ENCODE measurements around the gene CEP41. TPM values are rescaled to one million over a fixed set of nuclear protein-coding genes. Genes with fewer than 3 reads are reported as not detected.

The CEP41 gene
- total RNA-seq, 2 donors from 2014 or later: 6.3 to 6.5 TPM

DNA sequence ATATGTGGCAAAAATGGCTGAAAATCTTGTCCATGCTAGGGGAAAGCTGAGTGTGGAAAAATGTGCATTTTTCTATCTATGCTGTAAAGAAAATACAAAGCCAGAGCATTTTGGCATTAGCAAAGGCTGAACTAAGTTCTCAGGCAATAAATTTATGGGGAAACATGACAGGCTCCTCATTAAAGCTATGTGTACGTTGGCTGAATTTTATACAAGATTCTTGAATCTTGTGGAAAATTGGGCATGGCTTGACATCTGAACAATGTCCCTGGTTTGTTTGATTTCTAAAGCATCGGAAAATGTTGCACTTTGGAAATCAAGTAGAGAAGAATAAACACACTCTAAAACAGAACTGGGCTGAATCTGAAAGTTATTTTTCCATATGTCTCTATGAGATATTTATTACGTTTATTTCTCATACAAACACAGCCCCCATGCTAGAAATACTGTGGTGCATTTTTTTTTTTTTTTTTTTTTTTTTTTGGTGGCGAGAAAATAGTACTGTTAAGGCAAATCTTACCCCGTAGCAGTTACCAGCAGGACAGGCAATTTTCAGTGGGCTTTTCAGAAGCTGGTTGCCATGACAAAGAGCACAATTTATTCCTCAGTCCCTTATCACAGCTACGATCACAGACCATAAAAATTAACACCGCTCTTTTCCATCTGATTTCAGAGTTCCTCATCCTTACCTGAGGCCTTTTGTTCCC is 43.6 kb downstream of the CEP41 start:
- DNase-seq (no peak), ATAC-seq (no peak)
- intact Hi-C loops (cut with DNase I, micrococcal nuclease): no loop called here

DNA sequence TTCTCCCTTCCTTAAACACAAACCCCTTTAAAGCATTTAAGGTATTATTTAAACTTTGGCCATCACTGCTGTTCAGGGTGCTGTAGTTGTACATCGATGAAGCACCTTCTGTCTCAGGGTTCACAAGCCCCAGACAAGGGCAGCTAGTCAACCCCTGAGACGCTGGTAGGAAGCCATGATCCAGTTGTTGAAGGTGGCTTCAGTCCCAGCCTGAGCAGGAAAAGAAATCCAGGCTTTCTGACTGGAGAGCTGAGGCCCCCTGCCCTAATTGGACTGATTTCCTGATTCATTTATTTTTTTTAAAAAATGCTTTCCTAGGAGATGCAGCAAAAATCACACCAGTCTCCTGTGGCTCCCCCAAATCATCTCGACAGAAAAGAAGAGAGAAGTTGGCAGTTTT is 44.7 kb downstream of the CEP41 start:
- DNase-seq (no peak), ATAC-seq (no peak)
- intact Hi-C loops (cut with DNase I, micrococcal nuclease): no loop called here

- DNase-seq (no peak), ATAC-seq (no peak)
- intact Hi-C loops (cut with DNase I, micrococcal nuclease): no loop called here
Observed at GRCh38 chr7:130395421-130395820, 45.4 kb downstream of the CEP41 start.

DNA sequence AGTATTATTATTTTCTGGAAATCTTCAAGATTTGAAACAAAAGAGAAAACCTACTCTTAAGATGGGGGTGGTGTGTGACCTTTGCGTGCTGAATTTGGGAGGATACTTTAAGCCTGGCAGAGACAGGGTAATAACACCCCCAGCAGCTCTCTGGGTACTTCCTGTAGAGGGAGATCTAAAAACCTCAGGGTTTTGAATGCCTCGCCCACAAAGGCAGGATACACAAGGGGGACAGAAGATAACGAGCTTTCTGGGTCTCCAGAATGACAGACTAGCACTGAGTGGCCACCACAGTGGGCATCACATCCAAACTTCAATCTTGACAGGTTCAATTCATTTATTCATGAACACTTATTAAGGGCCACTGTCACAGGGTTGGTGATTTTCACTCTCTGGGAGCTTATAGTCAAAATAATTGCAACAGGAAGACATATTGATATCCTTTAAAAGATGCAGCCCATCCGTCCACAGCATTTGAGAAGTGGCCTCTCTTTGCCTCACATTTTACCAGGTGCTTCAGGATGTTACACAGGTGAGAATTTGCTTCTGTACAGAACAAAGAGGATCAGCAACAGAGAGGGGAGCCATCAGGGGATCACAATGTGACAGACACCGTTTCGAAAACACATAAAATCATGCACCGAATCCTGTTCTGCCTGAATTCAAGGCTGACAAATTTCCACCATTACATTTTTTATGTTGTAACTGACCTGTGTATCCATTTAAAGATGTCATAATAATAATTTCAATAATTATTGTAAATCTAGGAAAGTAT is 46.2 kb downstream of the CEP41 start:
- no peak for ATAC-seq
- intact Hi-C loops (cut with DNase I, micrococcal nuclease): no loop called here
- no peak for DNase-seq

- ATAC-seq: no peak
- no peak for DNase-seq
- intact Hi-C loops (cut with DNase I, micrococcal nuclease): no loop called here
Observed at GRCh38 chr7:130393841-130394411, 46.9 kb downstream of the CEP41 start.

DNA sequence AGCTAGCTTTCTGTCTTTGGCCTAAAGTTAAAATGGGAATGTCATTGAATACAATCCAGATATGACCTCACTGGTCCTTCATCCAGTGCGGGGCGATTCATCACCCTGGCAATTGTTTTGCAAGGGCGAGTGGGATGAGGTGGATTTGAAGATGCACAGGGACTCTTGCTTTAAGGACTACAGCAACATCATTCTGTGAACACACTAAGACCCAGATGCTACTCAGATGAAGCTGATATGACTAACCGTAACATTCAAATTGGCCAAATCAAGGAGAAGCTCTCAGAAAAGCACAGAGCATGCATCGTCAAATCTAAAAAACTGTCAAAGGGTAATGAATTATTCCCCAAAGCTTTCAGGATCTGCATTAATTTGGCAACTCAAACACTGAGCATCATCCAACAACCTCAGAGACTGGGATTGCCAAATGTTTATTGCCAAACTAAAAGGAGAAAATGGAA is 47.7 kb downstream of the CEP41 start:
- intact Hi-C loops (cut with DNase I, micrococcal nuclease): no loop called here
- no peak for ATAC-seq
- no peak for DNase-seq

- no peak for DNase-seq
- no peak for ATAC-seq
- intact Hi-C loops (cut with DNase I, micrococcal nuclease): no loop called here
Observed at GRCh38 chr7:130390486-130390885, 50.3 kb downstream of the CEP41 start.

GRCh38 chr7:130388671-130389070 is 52.1 kb downstream of the CEP41 start:
- DNase-seq: no peak
- no peak for ATAC-seq
- intact Hi-C loops (cut with DNase I, micrococcal nuclease): no loop called here

- ATAC-seq (no peak), DNase-seq (no peak)
- intact Hi-C loops (cut with DNase I, micrococcal nuclease): no loop called here
Observed at GRCh38 chr7:130387628-130388403, 53.0 kb downstream of the CEP41 start.

GRCh38 chr7:130387306-130387627 is 53.5 kb downstream of the CEP41 start:
- intact Hi-C loops (cut with DNase I, micrococcal nuclease): no loop called here
- DNase-seq: no peak
- no peak for ATAC-seq

- intact Hi-C loops (cut with DNase I, micrococcal nuclease): no loop called here
- no peak for DNase-seq
- no peak for ATAC-seq
Observed at GRCh38 chr7:130386876-130387275, 53.9 kb downstream of the CEP41 start.

DNA sequence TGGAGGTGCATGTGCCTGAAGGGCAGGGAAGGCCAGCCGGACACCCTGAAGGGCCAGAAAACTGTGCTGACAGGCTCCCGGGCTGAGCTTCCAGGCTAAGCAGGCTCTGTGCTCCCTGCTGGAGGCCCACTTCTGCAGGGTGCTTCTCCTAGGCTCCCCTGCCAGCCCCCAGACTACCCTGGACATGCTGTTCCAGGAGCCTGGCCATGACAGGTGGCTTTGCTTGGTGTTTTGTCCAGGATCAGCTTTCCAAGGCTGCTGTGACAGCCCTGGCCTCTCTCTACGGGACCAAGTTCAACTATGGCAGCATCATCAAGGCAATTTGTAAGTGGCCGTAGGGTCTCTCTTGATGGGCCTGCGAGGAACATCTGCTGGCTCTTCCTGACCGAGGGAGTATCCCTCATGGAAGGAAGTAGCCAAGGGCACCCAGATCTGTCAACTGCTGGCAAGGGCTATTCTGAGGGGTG is 55.2 kb downstream of the CEP41 start:
- no peak for DNase-seq
- intact Hi-C loops (cut with DNase I, micrococcal nuclease): no loop called here
- ATAC-seq: no peak

DNA sequence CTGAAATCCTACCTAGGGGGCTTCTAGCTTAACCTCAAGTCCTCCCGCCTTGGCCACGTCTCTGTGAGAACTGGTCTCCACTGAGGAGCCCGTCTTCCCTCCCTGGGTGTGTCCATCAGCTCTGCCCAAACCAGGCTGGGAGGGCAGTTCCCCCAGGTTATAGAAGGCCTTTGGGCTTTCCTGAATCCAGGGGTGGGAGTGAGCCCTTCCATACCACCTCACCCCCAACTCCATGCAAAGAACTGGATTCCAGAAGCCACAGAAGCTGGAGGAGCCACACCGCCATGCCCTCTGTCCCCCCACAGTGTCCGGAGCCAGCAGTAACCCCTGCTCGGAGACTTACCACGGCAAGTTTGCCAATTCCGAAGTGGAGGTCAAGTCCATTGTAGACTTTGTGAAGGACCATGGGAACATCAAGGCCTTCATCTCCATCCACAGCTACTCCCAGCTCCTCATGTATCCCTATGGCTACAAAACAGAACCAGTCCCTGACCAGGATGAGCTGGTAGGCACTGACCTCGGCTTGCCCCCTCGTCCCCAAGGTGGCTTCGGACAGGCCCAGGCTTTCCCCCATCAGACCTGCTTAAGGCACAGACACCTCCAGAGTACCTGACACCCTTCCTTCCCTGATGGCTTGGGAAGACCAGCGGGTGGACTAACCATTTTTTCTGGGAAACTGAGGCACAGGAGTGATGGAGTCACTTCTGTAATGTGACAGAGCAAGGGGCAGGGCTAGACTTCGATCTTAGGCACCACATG is 55.8 kb downstream of the CEP41 start:
- no peak for ATAC-seq
- intact Hi-C loops (cut with DNase I, micrococcal nuclease): no loop called here
- no peak for DNase-seq

- no peak for DNase-seq
- no peak for ATAC-seq
- intact Hi-C loops (cut with DNase I, micrococcal nuclease): no loop called here
Observed at GRCh38 chr7:130384371-130384801, 56.4 kb downstream of the CEP41 start.

DNA sequence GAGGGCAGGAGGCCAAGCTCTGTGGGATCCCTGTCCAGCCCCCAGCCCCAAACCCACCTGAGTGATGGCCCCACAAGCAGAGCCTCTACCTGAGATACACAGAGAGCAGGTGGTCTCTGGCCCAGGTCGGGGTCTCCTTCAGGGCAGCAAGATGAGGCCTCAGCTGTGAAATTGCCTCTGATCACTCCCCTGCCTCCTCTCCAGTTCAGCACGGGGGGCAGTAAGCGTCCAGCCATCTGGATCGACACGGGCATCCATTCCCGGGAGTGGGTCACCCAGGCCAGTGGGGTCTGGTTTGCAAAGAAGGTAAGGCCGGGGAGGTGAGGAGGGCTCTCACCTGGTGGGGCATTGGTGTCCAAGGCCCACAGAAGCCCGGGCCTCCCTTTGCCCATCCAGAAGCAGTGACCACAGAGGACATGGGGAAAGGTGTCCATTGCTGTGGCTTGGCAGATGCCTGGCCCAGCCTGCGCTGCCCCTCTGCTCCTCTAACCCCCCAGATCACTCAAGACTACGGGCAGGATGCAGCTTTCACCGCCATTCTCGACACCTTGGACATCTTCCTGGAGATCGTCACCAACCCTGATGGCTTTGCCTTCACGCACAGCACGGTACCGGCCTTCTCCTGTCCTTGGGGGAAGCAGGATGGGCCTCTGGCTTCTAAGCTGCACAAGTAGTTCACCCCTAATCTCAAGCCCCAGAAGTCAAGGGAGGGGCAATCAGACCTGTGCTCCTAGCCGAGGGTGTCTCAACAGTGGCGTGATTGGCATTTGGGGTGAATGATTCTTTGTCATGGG is 57.4 kb downstream of the CEP41 start:
- ATAC-seq (no peak), DNase-seq (no peak)
- intact Hi-C loops (cut with DNase I, micrococcal nuclease): no loop called here

GRCh38 chr7:130381468-130382312 is 59.1 kb downstream of the CEP41 start:
- ATAC-seq: no peak
- DNase-seq: no peak
- intact Hi-C loops (cut with DNase I, micrococcal nuclease): no loop called here

DNA sequence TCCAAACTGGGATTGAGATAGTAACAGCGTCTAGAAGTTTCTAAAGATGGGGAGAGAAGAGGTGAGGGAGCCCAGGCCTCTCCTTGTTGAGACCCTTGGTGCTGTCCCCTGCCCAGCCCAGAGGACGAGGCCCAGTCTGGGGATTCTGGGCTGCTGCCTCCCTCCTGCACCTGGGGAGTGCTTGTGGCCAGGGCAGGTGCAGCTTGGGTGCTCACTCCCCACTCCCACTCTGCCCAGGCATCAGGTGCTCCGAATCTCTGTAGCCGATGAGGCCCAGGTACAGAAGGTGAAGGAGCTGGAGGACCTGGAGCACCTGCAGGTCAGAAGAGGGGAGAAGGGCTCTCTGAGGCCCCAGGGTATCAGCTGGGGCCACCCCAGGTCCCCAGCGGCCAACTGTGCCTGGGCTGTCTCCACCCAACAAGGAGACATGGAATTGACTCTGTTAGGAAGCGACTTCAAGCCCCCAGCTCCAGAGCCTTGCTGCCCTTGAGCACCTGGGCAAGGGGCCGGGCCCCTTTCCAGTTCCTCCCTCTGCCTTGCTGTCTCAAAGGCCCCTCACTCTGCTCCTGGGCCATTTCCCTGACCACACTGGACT is 59.9 kb downstream of the CEP41 start:
- ATAC-seq: no peak
- intact Hi-C loops (cut with DNase I, micrococcal nuclease): no loop called here
- DNase-seq: no peak

Measured in left colon (tissue), 2 donors.